ENCODE results near the gene DYTN.

DNA sequence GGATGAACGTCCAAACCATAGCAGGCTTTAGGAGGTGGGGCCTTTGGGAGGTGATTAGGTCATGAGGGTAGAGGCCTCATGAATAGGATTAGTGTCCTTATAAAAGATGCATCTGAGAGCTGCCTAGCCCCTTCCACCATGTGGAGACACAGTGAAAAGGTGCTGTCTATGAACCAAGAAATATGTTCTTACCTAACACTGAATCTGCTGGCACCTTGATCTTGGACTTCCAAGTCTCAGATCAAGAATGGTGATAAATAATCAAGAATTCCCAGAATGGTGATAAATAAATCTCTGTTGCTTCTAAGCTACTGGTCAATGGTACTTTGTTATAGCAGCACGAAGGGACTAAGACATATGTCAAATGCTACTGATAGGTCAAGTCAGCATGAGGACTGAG lies 15.1 kb upstream of the DYTN start:
- TF ChIP-seq POLR2A (IDR thresholded peaks at IDR 0.05) = no peak
- TF ChIP-seq, protein P1, sequence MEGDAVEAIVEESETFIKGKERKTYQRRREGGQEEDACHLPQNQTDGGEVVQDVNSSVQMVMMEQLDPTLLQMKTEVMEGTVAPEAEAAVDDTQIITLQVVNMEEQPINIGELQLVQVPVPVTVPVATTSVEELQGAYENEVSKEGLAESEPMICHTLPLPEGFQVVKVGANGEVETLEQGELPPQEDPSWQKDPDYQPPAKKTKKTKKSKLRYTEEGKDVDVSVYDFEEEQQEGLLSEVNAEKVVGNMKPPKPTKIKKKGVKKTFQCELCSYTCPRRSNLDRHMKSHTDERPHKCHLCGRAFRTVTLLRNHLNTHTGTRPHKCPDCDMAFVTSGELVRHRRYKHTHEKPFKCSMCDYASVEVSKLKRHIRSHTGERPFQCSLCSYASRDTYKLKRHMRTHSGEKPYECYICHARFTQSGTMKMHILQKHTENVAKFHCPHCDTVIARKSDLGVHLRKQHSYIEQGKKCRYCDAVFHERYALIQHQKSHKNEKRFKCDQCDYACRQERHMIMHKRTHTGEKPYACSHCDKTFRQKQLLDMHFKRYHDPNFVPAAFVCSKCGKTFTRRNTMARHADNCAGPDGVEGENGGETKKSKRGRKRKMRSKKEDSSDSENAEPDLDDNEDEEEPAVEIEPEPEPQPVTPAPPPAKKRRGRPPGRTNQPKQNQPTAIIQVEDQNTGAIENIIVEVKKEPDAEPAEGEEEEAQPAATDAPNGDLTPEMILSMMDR (IDR thresholded peaks at IDR 0.05) = no peak
- TF ChIP-seq EP300 (IDR thresholded peaks at IDR 0.05) = no peak

Measured in tibial nerve (tissue), 4 donors.